Activated CD8-positive, alpha-beta memory T cell treated with anti-CD3 and anti-CD28 coated beads, Interleukin-2, amount 50 U/mL, for 48 hours (primary cell): Measurements from ENCODE around the gene NCKAP5.

Experiments
- DNase-seq: peaks from one replicate; pipeline ENCODE4 v3.0.0-alpha.2; 2020

The NCKAP5 gene

GRCh38 chr2:133122529-133122928 lies 445.7 kb downstream of the NCKAP5 start:
- DNase-seq = no peak

DNA sequence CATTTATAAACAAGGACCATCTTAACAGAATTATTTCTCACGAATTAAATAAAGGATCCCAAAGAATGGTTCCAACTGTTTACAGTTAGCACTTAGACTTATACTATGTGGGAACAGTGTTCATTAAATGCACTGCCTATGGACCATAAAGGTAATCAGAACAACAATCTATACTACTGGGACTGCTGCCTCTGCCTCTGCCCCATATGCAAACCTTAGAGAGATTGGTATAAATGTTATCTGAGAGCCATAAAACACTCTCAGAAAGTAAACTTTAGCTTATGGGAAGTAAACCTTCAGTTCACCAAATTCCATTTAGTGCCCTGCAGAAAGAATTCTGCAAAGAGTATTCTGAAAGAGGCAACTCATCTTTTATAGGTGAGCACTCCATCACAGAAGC lies 448.0 kb downstream of the NCKAP5 start:
- no peak for DNase-seq

DNA sequence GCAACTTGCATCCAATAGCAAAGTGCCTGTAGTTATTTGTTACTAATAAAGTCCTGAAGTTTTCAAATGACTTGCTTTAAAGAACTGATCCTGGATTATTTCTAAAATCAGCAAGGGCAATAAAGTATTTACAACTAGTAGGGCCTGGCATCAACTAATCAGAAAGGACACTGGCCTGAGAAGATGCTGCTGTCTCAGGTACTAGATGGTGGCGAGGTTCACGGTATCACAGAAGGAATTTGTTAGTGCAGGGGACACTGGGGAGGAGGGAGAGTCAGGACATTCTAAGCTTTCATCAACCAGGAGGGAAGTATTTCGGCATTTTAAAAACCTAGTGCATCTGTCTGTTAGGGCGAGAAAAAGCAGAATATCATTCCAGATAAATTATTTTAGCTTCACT lies 458.1 kb downstream of the NCKAP5 start:
- DNase-seq = no peak

- no peak for DNase-seq
These were observed 458.5 kb downstream of the NCKAP5 start for GRCh38 chr2:133109772-133110171.

- DNase-seq = no peak
These were observed 461.0 kb downstream of the NCKAP5 start for GRCh38 chr2:133107058-133107815.

DNA sequence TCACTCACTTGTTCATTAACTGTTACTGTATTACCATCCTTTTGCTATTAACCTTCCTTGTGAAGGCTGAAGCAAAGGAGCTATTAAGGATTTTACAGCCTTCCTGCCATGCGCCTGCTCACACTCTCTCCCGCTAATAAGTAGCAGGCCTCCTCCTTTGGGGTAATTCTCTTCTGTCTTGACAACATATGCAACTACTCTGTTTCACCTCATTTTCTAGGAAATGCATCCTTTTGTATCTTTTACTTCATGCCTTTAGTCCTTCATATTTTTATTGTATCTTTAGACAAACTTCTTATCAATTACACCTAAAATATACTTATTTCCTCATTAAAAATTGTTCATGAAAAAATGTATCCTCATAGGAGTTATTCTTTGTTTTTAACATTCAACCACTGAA lies 463.4 kb downstream of the NCKAP5 start:
- no peak for DNase-seq

DNA sequence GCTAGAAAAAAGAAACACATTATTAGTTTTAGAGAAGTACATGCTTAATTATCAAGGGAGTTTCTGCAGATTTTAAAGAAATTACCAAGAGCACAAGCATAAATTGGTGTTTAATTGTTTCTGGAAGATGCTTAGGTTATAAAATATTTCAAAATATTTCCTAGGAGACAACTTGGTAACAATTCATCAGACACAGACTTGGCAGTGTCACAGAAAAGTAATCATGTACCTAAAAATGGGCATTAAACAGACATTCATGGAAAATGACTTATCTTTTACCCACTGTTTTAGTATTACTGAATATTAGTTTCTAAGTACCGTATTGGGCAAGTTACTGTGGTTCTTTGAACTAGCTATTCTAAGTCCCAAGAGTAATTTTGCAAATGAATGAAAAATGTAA lies 469.5 kb downstream of the NCKAP5 start:
- no peak for DNase-seq

DNA sequence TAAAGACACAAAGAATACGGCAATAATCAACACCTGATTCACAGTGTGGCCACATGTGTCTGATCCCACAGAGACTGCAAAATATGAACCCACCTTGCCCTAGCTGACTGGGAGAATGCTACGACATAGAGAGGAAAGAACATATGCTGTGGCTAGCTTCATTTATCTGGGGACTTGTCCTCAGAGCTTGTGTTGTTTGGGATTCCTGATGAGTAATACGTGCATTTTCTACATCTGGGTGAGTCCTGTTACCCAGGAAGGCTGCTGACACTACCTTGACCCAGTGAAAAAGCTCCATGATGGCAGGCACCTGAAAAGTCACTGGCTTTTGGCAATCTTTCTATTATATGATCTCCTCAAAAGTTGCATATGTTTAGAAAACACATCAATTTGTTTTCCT lies 470.6 kb downstream of the NCKAP5 start:
- DNase-seq = no peak

GRCh38 chr2:133092571-133092970 lies 475.7 kb downstream of the NCKAP5 start:
- DNase-seq = no peak

GRCh38 chr2:133090358-133090757 lies 477.9 kb downstream of the NCKAP5 start:
- no peak for DNase-seq

DNA sequence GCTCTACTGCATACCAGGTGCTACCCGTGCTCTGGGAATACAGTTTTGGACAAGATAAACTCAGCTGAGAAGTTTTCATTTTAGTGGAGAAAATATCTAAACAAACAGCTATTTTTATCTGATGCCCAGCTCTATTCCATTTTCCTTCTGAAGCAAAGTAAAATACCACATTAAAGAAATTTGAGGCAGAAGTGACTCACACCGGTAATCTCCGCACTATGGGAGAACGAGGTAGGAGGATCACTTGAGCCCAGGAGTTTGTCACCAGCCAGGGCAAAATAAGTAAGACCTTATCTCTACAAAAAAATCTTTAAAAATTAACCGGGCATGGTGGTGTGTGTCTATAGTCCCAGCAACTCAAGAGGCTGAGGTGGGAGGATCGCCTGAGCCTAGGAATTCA lies 482.1 kb downstream of the NCKAP5 start:
- DNase-seq = no peak

- no peak for DNase-seq
These were observed 482.6 kb downstream of the NCKAP5 start for GRCh38 chr2:133085646-133086045.

GRCh38 chr2:133082034-133082433 lies 486.2 kb downstream of the NCKAP5 start:
- no peak for DNase-seq

DNA sequence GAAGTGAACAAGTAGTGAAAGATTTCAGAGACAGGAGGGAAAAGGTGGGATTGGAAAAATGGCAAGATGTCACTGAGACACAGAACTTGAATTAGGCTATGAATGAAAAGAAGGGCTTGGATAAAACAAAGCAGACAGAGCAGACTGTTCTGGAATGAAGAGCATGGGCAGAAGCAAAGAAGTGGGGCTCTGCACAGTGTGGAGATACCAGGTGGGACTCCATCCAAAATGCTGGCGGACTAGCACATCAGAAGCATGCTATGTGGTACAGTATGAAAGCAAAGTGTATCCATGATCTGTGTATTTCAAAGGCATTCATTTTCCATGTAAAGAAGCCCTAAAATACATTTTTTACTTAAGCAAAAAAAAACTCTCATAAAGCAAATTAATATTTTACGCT lies 487.4 kb downstream of the NCKAP5 start:
- no peak for DNase-seq

- DNase-seq = no peak
These were observed 489.4 kb downstream of the NCKAP5 start for GRCh38 chr2:133078667-133079411.

DNA sequence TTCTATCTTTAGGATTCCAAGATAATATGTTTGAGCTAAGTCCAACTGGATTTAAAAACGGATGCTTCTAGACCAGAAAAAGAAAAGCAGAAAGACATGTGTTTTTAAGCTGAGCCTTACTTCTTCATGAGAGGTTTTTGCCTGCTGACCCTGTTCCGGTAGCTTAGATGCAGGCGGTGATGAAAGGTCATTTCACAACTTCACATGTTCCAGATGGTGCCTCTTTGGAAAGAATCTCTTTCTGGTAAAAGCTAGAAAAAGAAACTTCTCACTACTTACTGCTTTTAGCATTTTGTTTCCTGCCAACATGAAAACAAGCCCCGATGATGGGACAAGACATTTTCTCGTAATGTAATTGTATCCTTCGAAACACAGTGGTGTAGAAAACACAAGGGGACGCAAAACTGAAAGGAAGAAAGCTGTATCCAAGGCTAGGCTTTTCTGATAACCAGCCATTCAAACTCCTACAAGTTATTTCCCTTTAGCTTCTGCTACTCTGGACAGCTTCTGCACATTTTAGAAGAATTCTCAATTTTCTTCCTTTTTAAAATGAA lies 490.9 kb downstream of the NCKAP5 start:
- no peak for DNase-seq

DNA sequence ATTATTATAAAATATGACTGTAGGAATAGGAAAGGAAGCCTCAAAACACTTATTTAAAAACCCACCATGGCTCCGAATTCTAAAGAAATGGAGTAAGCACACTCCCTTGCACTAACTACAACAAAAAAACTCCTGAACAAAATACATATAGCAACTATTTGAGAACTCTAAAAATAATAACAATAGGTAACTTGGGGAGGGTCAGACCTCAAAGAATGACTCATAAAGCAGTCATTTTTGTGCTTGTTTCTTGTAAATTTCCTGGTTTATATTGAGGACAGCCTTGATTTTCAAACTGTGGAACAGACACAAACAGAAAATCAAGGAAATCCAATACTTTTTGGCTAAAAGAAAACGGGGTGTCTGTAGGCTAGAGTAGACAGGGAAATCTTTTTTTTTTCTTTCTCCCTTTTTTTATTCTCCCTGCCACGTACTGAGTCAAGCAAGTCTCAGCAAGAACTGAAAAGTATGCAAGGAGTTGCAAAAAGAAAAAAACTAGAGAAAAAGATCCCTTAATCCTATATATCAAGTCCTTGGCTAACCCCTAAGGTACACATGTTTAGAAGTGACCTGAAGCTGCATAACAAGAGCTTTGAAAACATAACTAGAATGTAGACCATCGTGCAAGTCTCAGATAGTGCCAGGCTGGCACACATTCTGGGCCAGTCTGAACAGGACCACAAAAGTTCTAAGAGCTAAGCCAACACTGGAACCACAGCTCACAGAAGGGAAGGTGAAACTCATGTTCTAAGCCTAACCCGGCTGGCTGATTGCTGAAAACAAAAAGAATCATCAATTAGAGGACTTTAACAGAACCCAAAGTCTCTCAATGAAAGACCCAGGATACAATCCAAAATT lies 495.2 kb downstream of the NCKAP5 start:
- DNase-seq = no peak

DNA sequence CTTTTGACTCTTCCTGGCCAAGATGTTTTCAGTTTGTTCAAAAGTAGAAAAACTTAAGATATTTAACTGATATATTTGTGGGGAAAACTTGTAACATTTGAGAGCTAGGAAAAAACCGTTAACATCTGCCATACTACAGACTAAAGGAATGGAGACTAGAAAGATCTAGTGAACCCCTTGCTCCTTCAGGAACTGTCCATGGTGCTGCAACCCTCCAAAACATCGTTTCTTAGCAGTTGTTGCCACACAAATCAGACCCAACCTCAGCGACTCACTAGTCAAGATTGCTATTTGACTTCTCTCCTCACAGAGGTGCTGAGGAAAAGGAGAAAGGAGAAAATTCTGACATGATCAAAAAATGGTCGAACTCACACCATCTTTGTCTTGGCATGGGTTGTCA lies 504.5 kb downstream of the NCKAP5 start:
- no peak for DNase-seq

GRCh38 chr2:133062931-133063665 lies 505.2 kb downstream of the NCKAP5 start:
- no peak for DNase-seq

DNA sequence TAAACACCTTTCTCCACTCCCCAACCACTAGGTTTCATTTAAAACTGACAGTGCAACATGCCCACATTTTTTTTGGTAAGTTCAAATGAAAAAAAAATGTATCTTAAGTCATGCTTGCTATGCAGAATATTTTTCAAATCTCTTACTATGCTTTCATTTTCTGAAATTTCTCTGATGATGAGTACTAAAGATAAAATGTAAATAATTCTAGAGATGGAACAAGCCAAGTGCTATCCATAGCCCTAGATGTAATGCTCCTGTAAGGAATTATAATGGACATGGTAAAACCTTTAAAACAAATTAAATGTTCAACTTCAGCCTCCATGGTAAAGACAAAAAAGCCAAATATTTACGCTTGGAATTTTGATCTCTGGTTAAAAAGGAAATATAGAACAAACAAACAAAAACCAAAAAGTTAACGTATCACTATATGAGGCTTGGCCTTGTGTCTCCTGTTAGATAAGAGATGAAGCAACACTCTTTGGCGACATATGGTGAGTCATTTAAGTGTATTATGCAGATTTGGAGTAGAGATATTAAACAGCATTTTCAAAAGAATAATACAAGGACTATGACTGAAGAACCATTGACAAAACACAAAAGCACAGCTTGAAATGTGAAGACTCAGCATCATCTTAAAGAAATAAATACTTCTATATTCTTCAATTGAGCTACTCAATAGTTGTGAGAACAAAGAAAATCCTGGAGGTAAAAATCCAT lies 506.2 kb downstream of the NCKAP5 start:
- DNase-seq = no peak

GRCh38 chr2:133054297-133054696 lies 514.0 kb downstream of the NCKAP5 start:
- no peak for DNase-seq

GRCh38 chr2:133053541-133053940 lies 514.7 kb downstream of the NCKAP5 start:
- no peak for DNase-seq
